WTC11 (cell line): ENCODE results near the gene CAMK2G. TPM values are rescaled to one million over a fixed set of nuclear protein-coding genes. Genes with fewer than 3 reads are reported as not detected.

ENCODE experiments used
- ATAC-seq: fragments of 200-7000 bp; cut with Tn5 transposase; 2 replicates; pipeline ENCODE4 v1.10.0; 2021; ENCODE audit warnings: mild to moderate bottlenecking, moderate library complexity
- CTCF ChIA-PET: fragments of 300-600 bp; sonication (Branson Sonifier 250); formaldehyde crosslinking; loops from one replicate; lab custom pipeline; 2021; ENCODE audit warnings: antibody characterized with exemption; lab: Charles Lee
- POLR2A ChIA-PET: fragments of 350-600 bp; sonication (Branson Sonifier 250); formaldehyde crosslinking; loops from one replicate; lab custom pipeline; 2021; ENCODE audit warnings: antibody characterized with exemption; lab: Charles Lee
- DNase-seq: peaks from one replicate; pipeline ENCODE4 v3.0.0; 2021; ENCODE audit warnings: low spot score
- H3K27ac Mint-ChIP-seq: 2 replicates; pipeline ENCODE4 v1.8.0; 2021; ENCODE audit warnings: mixed read lengths
- H3K27me3 Mint-ChIP-seq: 2 replicates; pipeline ENCODE4 v1.8.0; 2021; ENCODE audit warnings: low read depth, mild to moderate bottlenecking, moderate library complexity, mixed read lengths
- H3K36me3 Mint-ChIP-seq: 2 replicates; pipeline ENCODE4 v1.8.0; 2021; ENCODE audit warnings: mixed read lengths
- H3K4me1 Mint-ChIP-seq: 2 replicates; pipeline ENCODE4 v1.8.0; 2022; ENCODE audit warnings: mixed read lengths
- H3K4me3 Mint-ChIP-seq: 2 replicates; pipeline ENCODE4 v1.8.0; 2021; ENCODE audit warnings: mild to moderate bottlenecking, moderate library complexity, mixed read lengths
- H3K9me3 Mint-ChIP-seq: 2 replicates; pipeline ENCODE4 v1.8.0; 2021; ENCODE audit warnings: mixed read lengths
- ARID4B ChIP-seq: sonication (generic); formaldehyde crosslinking; IDR thresholded peaks from 2 replicates; pipeline ENCODE4 v1.8.0; 2023; ENCODE audit warnings: missing genetic modification reagents, mild to moderate bottlenecking, borderline replicate concordance
- CDX4 ChIP-seq: fragments of 250-450 bp; sonication (Bioruptor Pico); IDR thresholded peaks from 2 replicates; pipeline ENCODE4 v1.9.0; 2021; ENCODE audit warnings: moderate library complexity, mild to moderate bottlenecking, inconsistent platforms, borderline replicate concordance
- CREB1 ChIP-seq: sonication (generic); formaldehyde crosslinking; IDR thresholded peaks from 2 replicates; pipeline ENCODE4 v1.8.0; 2023; ENCODE audit warnings: mild to moderate bottlenecking, missing genetic modification reagents
- ELF4 ChIP-seq: sonication (generic); formaldehyde crosslinking; IDR thresholded peaks from 2 replicates; pipeline ENCODE4 v1.8.1; 2022; ENCODE audit warnings: low read depth, mild to moderate bottlenecking, moderate library complexity, missing genetic modification reagents
- JUN ChIP-seq: sonication (generic); formaldehyde crosslinking; IDR thresholded peaks from 2 replicates; pipeline ENCODE4 v1.8.0; 2023; ENCODE audit warnings: mild to moderate bottlenecking, missing genetic modification reagents
- NR3C1 ChIP-seq: sonication (generic); formaldehyde crosslinking; conservative IDR thresholded peaks from 2 replicates; pipeline ENCODE4 v1.8.1; 2023; ENCODE audit warnings: low read depth, mild to moderate bottlenecking, missing genetic modification reagents
- OVOL2 ChIP-seq: fragments of 250-450 bp; sonication (Bioruptor Pico); IDR thresholded peaks from 2 replicates; pipeline ENCODE4 v1.9.0; 2021; ENCODE audit warnings: mild to moderate bottlenecking, borderline replicate concordance
- PRRX2 ChIP-seq: fragments of 250-450 bp; sonication (Bioruptor Pico); IDR thresholded peaks from 2 replicates; pipeline ENCODE4 v1.8.0; 2021; ENCODE audit warnings: mild to moderate bottlenecking
- RELA ChIP-seq: sonication (generic); formaldehyde crosslinking; IDR thresholded peaks from 2 replicates; pipeline ENCODE4 v1.8.1; 2022; ENCODE audit warnings: missing genetic modification reagents, mild to moderate bottlenecking, borderline replicate concordance
- TEAD4 ChIP-seq: sonication (generic); formaldehyde crosslinking; IDR thresholded peaks from 2 replicates; pipeline ENCODE4 v1.8.0; 2022; ENCODE audit warnings: mild to moderate bottlenecking, missing genetic modification reagents
- TP53 ChIP-seq: sonication (generic); formaldehyde crosslinking; IDR thresholded peaks from 2 replicates; pipeline ENCODE4 v1.8.1; 2023; ENCODE audit warnings: mild to moderate bottlenecking, missing genetic modification reagents
- ZBTB21 ChIP-seq: sonication (generic); formaldehyde crosslinking; IDR thresholded peaks from 2 replicates; pipeline ENCODE4 v1.8.1; 2023; ENCODE audit warnings: mild to moderate bottlenecking, missing genetic modification reagents, borderline replicate concordance
- ZNF121 ChIP-seq: sonication (generic); formaldehyde crosslinking; IDR thresholded peaks from 2 replicates; pipeline ENCODE4 v1.8.0; 2023; ENCODE audit warnings: missing genetic modification reagents
- ZNF219 ChIP-seq: sonication (generic); formaldehyde crosslinking; IDR thresholded peaks from 2 replicates; pipeline ENCODE4 v1.8.0; 2023; ENCODE audit warnings: missing genetic modification reagents, mild to moderate bottlenecking, borderline replicate concordance
- ZNF396 ChIP-seq: fragments of 250-450 bp; sonication (Bioruptor Pico); IDR thresholded peaks from 2 replicates; pipeline ENCODE4 v1.8.0; 2021; ENCODE audit warnings: mild to moderate bottlenecking, moderate library complexity, borderline replicate concordance
- total RNA-seq: library from RNA; stranded (reverse); gene quantifications from 3 replicates; pipeline ENCODE4 v1.2.3, GENCODE V29; 2021
- TF ChIP-seq, protein P1 (sequence below): fragments of 250-450 bp; sonication (Bioruptor Pico); conservative IDR thresholded peaks from 2 replicates; pipeline ENCODE4 v1.9.0; 2021; ENCODE audit warnings: mild to moderate bottlenecking
- TF ChIP-seq, protein P2 (sequence below): sonication (generic); formaldehyde crosslinking; IDR thresholded peaks from 2 replicates; pipeline ENCODE4 v1.8.0; 2023; ENCODE audit warnings: missing genetic modification reagents
- TF ChIP-seq, protein P3 (sequence below): sonication (generic); formaldehyde crosslinking; IDR thresholded peaks from 2 replicates; pipeline ENCODE4 v1.8.1; 2022; ENCODE audit warnings: low read depth, mild to moderate bottlenecking, moderate library complexity, missing genetic modification reagents, borderline replicate concordance

The CAMK2G gene
- total RNA-seq, 1 experiment from 2014 or later: 34.9 TPM

DNA sequence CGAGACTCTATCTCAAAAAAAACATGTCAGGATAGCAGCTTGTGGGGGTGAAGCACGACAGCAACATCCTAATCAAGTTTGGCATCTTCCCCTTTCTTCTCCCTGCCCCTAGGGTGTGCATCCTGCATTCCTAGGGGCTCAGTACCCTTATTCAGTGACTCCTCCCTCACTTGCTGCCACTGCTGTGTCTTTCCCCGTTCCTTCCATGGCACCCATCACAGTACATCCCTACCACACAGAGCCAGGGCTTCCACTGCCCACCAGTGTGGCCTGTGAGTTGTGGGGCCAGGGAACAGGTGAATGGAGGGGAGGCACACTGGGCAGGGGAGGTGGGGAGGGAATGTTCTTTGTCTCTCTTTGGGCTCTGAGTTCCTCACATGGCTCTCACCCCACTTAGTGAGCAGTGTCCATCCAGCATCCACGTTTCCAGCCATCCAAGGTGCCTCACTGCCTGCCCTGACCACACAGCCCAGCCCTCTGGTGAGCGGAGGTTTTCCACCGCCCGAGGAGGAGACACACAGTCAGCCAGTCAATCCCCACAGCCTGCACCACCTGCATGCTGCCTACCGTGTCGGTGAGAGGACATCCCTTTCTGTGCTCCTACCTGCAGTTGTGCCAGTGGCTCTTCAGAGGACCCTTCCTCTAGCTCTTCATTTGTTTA is 74.3 kb downstream of the CAMK2G start:
- Mint-ChIP-seq H3K27me3 (no peaks in the 10 kb centered on the region), H3K27ac (no peak overlapping the region), H3K4me3 (no peak overlapping the region), H3K4me1 (no peaks in the 10 kb centered on the region)
- ChIA-PET CTCF (no interaction called here), POLR2A (no interaction called here)
- ATAC-seq: no peak
- DNase-seq: no peak
- TF ChIP-seq ZBTB21 (CRISPR knock-in tag) (no peak), TP53 (no peak), ELF4 (CRISPR knock-in tag) (no peak), CREB1 (CRISPR knock-in tag) (no peak), TEAD4 (CRISPR knock-in tag) (no peak), NR3C1 (CRISPR knock-in tag) (no peak), ZNF219 (no peak), ZNF121 (CRISPR knock-in tag) (no peak), RELA (no peak), ZNF396 (CRISPR knock-in tag) (no peak), OVOL2 (CRISPR knock-in tag) (no peak)
- TF ChIP-seq, protein P1, sequence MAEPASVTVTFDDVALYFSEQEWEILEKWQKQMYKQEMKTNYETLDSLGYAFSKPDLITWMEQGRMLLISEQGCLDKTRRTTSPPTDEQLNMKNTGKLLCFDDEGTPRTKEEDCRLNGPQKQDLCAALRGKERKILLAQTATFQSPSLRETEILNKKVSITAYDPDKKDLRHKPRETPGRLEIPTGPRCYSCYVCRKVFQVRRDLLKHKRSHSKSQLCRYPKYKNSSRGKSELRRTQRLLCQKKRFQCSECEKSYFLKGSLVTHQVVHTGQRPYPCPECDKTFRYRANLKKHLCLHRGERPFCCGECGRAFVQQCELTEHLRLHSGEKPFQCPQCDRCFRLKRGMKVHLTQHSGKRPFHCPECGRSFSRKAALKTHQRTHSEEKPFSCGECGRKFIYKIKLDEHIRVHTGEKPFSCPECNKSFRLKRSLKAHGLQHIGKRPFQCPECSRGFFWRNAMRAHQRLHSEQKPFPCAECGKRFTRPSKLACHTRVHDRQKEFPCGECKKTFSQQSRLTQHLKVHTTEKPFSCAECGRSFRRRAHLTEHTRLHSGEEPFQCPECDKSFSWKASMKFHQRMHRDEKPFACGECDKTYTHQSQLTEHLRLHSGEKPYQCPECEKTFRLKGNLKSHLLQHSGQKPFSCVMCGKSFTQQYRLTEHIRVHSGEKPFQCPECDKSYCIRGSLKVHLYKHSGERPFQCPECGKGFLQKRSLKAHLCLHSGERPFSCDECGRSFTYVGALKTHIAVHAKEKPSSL (CRISPR knock-in tag): no peak
- TF ChIP-seq, protein P2, sequence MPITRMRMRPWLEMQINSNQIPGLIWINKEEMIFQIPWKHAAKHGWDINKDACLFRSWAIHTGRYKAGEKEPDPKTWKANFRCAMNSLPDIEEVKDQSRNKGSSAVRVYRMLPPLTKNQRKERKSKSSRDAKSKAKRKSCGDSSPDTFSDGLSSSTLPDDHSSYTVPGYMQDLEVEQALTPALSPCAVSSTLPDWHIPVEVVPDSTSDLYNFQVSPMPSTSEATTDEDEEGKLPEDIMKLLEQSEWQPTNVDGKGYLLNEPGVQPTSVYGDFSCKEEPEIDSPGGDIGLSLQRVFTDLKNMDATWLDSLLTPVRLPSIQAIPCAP (CRISPR knock-in tag): no peak
- TF ChIP-seq, all 79 proteins: peak for 0
- Mint-ChIP-seq H3K9me3 (no peaks in the 10 kb centered on the region), H3K36me3 (peaks cover 41% of the 10 kb centered on the region)

DNA sequence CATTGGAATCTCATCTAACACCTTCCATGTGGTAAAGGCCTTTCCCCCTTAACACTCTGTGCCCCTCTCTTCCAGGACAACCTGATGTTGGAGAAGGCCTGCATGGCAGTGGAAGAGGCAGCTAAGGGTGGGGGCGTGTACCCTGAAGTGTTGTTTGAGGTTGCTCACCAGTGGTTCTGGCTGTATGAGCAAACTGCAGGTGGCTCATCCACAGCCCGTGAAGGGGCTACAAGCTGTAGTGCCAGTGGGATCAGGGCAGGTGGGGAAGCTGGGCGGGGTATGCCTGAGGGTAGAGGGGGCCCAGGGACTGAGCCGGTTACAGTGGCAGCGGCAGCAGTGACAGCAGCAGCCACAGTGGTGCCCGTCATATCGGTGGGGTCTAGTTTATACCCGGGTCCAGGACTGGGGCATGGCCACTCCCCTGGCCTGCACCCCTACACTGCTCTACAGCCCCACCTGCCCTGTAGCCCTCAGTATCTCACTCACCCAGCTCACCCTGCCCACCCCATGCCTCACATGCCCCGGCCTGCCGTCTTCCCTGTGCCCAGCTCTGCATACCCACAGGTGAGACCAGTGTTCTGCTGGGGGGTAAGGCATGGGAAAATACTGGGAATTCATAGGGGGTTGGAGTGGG is 75.3 kb downstream of the CAMK2G start:
- no peaks in the 10 kb centered on the region for H3K27me3 Mint-ChIP-seq
- peaks cover 47% of the 10 kb centered on the region for H3K36me3 Mint-ChIP-seq
- H3K27ac Mint-ChIP-seq: no peak overlapping the region
- no peaks in the 10 kb centered on the region for H3K4me1 Mint-ChIP-seq
- ChIA-PET CTCF (no interaction called here), POLR2A (no interaction called here)
- no peaks in the 10 kb centered on the region for H3K9me3 Mint-ChIP-seq
- H3K4me3 Mint-ChIP-seq: no peak overlapping the region
- TF ChIP-seq JUN (CRISPR knock-in tag) (no peak), CDX4 (no peak), ZNF121 (CRISPR knock-in tag) (no peak), ARID4B (CRISPR knock-in tag) (no peak), PRRX2 (no peak)
- TF ChIP-seq, protein P3, sequence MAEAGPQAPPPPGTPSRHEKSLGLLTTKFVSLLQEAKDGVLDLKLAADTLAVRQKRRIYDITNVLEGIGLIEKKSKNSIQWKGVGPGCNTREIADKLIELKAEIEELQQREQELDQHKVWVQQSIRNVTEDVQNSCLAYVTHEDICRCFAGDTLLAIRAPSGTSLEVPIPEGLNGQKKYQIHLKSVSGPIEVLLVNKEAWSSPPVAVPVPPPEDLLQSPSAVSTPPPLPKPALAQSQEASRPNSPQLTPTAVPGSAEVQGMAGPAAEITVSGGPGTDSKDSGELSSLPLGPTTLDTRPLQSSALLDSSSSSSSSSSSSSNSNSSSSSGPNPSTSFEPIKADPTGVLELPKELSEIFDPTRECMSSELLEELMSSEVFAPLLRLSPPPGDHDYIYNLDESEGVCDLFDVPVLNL (CRISPR knock-in tag): no peak
- ATAC-seq (no peak), DNase-seq (no peak)
